Measurements from ENCODE around the gene GHRHR. TPM values are rescaled to one million over a fixed set of nuclear protein-coding genes. Genes with fewer than 3 reads are reported as not detected.

Gene GHRHR
- total RNA-seq, 2 experiments from 2014 or later, result not detected

DNA sequence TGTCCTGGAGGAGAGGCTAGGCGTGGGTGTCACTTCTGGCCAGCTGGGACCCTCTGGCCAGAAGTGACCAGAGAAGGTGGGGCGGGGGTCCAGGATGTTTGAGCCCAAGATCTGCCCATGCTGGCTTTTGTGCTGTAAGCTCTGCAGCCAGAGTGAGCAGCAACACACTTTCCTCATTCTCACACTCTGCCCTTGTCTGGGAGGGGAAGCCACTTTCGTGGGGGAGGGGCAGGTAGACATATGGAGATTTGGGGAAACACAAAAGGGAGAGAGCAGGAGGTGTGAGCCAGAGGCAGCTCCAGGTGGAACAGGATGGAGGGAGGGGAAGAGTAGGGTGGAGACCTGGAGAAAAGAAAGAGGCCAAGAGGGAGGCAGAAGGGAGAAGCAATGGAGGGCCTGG is 56.9 kb downstream of the GHRHR start:
- H3K27me3 Mint-ChIP-seq (ENCODE audit: low read depth), result peaks cover 3% of the 10 kb centered on the region
- no peak for DNase-seq
- H3K4me3 Mint-ChIP-seq, result no peak overlapping the region
- CTCF ChIA-PET, result interaction anchor here (1.1 kb wide), 1 partner anchor 37 kb away, joined by 3 read pairs; no protein-coding TSS in a partner anchor
- POLR2A ChIA-PET, result no interaction called here
- H3K36me3 Mint-ChIP-seq (ENCODE audit: low read depth), result peaks cover 24% of the 10 kb centered on the region
- H3K9me3 Mint-ChIP-seq (ENCODE audit: insufficient read depth), result peaks cover 7% of the 10 kb centered on the region
- H3K4me1 Mint-ChIP-seq (ENCODE audit: low read depth), result peaks cover 77% of the 10 kb centered on the region
- peak overlapping the region; percentile 22 for H3K27ac Mint-ChIP-seq
- ATAC-seq, result no peak

DNA sequence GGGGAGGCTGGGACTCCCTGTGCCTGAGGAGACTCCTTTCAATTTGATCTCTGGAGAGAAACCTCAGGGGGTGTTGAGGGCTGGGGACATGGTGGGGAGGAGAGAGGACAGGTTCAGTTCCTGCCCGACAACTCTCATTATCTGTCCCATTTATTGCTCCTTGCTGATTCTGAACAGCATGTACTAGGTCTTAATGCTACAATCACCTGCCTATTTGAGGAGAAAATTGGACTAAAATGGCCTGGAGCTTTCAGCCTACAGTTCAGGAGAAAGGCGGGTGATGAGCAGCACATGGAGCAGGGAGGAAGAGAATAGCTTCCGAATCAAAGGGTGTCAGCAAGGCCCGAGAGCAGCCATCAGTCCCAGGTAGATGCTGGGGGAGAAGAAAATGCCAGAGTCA is 58.4 kb downstream of the GHRHR start:
- H3K27ac Mint-ChIP-seq, result peak overlapping the region; percentile 9
- CTCF ChIA-PET, result no interaction called here
- peaks cover 29% of the 10 kb centered on the region for H3K36me3 Mint-ChIP-seq (ENCODE audit: low read depth)

DNA sequence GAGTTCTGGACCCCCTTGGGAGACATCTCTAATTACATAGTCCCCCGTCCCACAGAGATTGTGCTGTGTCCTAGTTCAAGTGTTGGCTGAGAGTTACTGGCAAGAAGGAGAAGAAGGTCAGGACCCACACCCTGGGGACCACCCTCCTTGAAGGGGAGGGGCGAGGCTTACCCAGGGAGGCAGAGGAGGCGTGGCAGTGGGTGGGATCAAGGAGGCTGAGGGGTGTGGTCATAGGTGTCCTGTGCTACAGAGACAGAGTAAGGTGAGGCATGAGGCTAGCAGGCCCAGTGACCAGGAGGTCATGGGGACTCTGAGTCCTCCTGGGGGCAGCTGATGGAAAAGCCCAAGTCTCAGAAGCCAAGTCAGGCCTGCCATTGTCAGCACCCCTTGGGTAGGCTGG is 59.0 kb downstream of the GHRHR start:
- Mint-ChIP-seq H3K9me3 (ENCODE audit: insufficient read depth) (peaks cover 7% of the 10 kb centered on the region), H3K36me3 (ENCODE audit: low read depth) (peaks cover 29% of the 10 kb centered on the region), H3K27ac (peak overlapping the region; percentile 71), H3K4me1 (ENCODE audit: low read depth) (peaks cover 82% of the 10 kb centered on the region), H3K27me3 (ENCODE audit: low read depth) (no peaks in the 10 kb centered on the region), H3K4me3 (no peak overlapping the region)
- ATAC-seq (no peak), DNase-seq (no peak)
- ChIA-PET POLR2A (interaction anchor here (0.9 kb wide), 1 partner anchor 62 kb away, joined by 3 read pairs; no protein-coding TSS in a partner anchor), CTCF (no interaction called here)

More for the DNA sequence above, 58.4 kb downstream of the GHRHR start:
- POLR2A ChIA-PET, result no interaction called here
- Mint-ChIP-seq H3K4me3 (no peak overlapping the region), H3K9me3 (ENCODE audit: insufficient read depth) (peaks cover 7% of the 10 kb centered on the region), H3K27me3 (ENCODE audit: low read depth) (no peaks in the 10 kb centered on the region), H3K4me1 (ENCODE audit: low read depth) (peaks cover 88% of the 10 kb centered on the region)
- no peak for DNase-seq
- ATAC-seq, result no peak

DNA sequence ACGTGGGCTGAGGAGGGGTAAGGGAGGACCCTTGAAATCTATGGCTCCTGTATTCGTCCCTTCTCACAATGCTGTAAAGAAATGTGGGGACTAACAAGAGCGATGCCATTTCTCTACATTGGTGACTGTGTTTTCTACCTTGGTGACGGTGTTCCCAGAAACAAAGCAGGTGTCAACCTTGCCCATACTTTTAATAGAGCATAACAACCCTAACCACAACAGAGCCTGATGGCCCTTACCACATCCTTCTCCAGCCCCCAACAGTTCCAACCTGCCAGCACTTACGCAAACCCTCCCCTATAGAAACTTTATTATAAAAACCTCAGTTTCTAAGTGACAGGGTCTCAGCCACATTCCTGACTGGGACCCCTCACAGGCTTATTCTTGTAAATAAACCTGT is 60.1 kb downstream of the GHRHR start:
- ATAC-seq, result peak; percentile 72
- Mint-ChIP-seq H3K36me3 (ENCODE audit: low read depth) (peaks cover 29% of the 10 kb centered on the region), H3K27ac (peak overlapping the region; percentile 95), H3K27me3 (ENCODE audit: low read depth) (no peaks in the 10 kb centered on the region), H3K4me3 (no peak overlapping the region), H3K9me3 (ENCODE audit: insufficient read depth) (peaks cover 7% of the 10 kb centered on the region), H3K4me1 (ENCODE audit: low read depth) (peaks cover 70% of the 10 kb centered on the region)
- ChIA-PET CTCF (no interaction called here), POLR2A (no interaction called here)
- peak; percentile 69 for DNase-seq

DNA sequence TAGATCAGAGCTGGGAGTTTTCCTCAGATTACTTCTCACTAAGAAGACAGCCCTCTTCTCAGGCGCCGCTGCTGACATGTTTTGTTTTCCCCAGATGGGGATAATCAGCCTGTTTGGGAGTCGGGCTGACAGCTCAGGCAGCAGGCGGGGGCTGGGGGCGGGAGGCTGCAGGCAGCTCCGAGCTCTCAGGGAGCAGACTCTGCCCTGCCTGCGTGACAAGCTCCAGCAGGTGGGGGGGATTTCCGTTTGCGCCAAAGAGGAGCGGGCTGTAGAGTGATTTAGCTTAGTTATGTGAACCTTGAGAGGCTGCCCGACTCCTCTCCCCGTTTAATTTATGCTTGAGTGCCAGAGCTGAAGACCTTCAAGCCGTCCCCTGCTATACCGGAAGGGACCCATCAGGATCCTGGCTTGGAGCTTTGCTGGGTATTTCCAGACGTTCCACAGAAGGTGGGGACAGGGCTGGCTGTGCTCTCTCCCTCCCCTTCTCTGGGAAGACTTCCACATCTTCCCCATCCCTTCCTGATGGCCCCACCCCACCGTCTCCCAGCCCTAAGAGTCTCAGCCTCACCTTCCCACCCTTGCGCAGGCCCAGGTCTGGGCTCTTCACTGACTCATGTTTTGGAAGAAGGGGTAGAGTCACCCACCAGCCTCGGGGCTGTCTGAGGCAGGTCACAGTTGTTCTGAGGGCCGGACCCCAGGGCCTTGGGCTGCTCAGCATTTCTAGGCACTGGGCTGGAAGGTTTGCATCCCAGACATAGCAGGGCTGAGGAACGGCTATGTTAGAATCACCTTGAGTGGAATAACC is 63.6 kb downstream of the GHRHR start:
- H3K27ac Mint-ChIP-seq, result no peak overlapping the region
- peaks cover 3% of the 10 kb centered on the region for H3K27me3 Mint-ChIP-seq (ENCODE audit: low read depth)
- no peak overlapping the region for H3K4me3 Mint-ChIP-seq
- CTCF ChIA-PET, result interaction anchor here (1.3 to 2.2 kb wide), 4 partner anchors 44 to 107 kb away, joined by 4 to 9 read pairs (median 4); no protein-coding TSS in a partner anchor
- peaks cover 7% of the 10 kb centered on the region for H3K9me3 Mint-ChIP-seq (ENCODE audit: insufficient read depth)
- POLR2A ChIA-PET, result no interaction called here
- ATAC-seq (no peak), DNase-seq (no peak)
- peaks cover 40% of the 10 kb centered on the region for H3K4me1 Mint-ChIP-seq (ENCODE audit: low read depth)
- H3K36me3 Mint-ChIP-seq (ENCODE audit: low read depth), result peaks cover 29% of the 10 kb centered on the region

DNA sequence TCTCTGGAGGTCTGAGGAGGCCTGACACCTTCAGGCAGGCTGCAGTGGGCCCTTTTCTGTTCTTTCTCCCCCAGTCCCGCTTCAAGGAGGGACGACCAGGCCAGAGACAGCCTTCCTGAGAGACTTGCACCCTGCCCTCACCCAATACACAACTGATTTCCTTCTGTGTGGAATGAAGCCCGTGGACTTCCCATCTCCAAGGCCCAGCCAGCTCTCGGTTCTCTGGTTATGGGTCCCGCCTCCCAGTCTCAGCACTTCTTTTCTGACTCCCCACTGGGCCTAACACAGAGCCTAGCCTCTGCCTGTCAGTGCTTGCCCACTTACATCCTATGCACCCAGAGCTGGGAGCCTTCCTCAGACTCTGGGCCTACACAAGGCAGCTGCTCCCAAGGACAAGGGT is 64.3 kb downstream of the GHRHR start:
- H3K36me3 Mint-ChIP-seq (ENCODE audit: low read depth), result peaks cover 26% of the 10 kb centered on the region
- peaks cover 7% of the 10 kb centered on the region for H3K9me3 Mint-ChIP-seq (ENCODE audit: insufficient read depth)
- H3K27me3 Mint-ChIP-seq (ENCODE audit: low read depth), result peaks cover 8% of the 10 kb centered on the region
- CTCF ChIA-PET, result interaction anchor here (1.3 kb wide), 2 partner anchors 45 to 54 kb away, joined by 4 read pairs; no protein-coding TSS in a partner anchor
- ATAC-seq (no peak), DNase-seq (no peak)
- no peak overlapping the region for H3K4me3 Mint-ChIP-seq
- peak overlapping the region; percentile 11 for H3K27ac Mint-ChIP-seq
- POLR2A ChIA-PET, result no interaction called here
- peaks cover 35% of the 10 kb centered on the region for H3K4me1 Mint-ChIP-seq (ENCODE audit: low read depth)

DNA sequence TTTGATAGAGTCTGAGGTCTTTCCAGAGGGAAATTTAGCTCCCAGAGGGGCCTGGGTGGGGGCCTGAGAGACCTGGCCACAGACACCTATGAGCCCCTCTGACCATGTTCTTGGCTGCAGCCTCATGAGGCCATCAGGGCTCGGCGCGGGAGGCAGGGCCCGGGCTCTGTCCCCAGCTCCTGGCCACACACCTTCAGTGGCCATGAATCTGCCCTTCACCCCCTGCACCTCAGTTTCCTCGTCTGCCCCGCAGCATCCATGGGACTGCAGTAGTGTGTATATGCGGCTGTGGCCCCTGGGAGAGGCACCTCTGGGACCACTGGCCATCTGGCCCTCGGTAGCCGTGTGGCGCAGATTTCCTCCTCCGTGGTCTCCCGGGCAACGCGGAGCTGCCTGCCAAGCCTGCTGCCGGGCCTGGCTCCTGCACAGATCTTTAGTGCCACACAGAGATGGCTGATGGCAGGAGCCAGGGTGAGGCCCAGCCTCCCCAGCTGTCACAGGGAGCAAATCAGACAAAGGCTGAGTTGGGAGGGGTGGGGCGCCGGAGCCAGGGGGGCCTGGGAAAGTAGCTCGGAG is 64.8 kb downstream of the GHRHR start:
- ChIA-PET CTCF (no interaction called here), POLR2A (no interaction called here)
- H3K27me3 Mint-ChIP-seq (ENCODE audit: low read depth), result peaks cover 8% of the 10 kb centered on the region
- no peak for DNase-seq
- peaks cover 7% of the 10 kb centered on the region for H3K9me3 Mint-ChIP-seq (ENCODE audit: insufficient read depth)
- H3K4me3 Mint-ChIP-seq, result no peak overlapping the region
- peaks cover 22% of the 10 kb centered on the region for H3K36me3 Mint-ChIP-seq (ENCODE audit: low read depth)
- H3K27ac Mint-ChIP-seq, result no peak overlapping the region
- ATAC-seq, result no peak
- H3K4me1 Mint-ChIP-seq (ENCODE audit: low read depth), result peaks cover 30% of the 10 kb centered on the region

Other genes with a start within 250 kb of the GHRHR start
- gene INMT, start 211.8 kb upstream of the GHRHR start, total RNA-seq, result not detected
- 1 to 10 TPM; 1.3 to 1.5 TPM for gene MINDY4, start 192.5 kb upstream of the GHRHR start, total RNA-seq
- under 1 TPM in 1 of 2 experiments, not detected in 1; 0.23 TPM for gene AQP1, start 52.1 kb upstream of the GHRHR start, total RNA-seq
- not detected for gene ADCYAP1R1, start 88.4 kb downstream of the GHRHR start, total RNA-seq

Measured in activated CD8-positive, alpha-beta T cell treated with anti-CD3 and anti-CD28 coated beads, Interleukin-2, amount 10 ng/mL, durations not matched to agents 7 days and 5 days (primary cell).